ENCODE results near the gene MORF4L1.
"Not testable (repeated sequence)": the region's sequence is repeated elsewhere in the genome, so short reads cannot be mapped to it uniquely, and the experiment has no call there.

Gene MORF4L1

GRCh38 chr15:78855746-78856145, 16.9 kb upstream of the MORF4L1 start:
- no peak for DNase-seq (ENCODE audit: low read depth in 2 of 2, low spot score in 1 of 2)

GRCh38 chr15:78859971-78860719, 12.5 kb upstream of the MORF4L1 start:
- DNase-seq (ENCODE audit: low read depth in 2 of 2, low spot score in 1 of 2): peak; percentile 46 to 47

GRCh38 chr15:78865585-78865984, 7.1 kb upstream of the MORF4L1 start:
- DNase-seq (ENCODE audit: low read depth in 2 of 2, low spot score in 1 of 2): not testable (repeated sequence)

- DNase-seq (ENCODE audit: low read depth in 2 of 2, low spot score in 1 of 2): not testable (repeated sequence)
These were observed 6.7 kb upstream of the MORF4L1 start for GRCh38 chr15:78866031-78866430.

GRCh38 chr15:78866803-78867202, 5.9 kb upstream of the MORF4L1 start:
- DNase-seq (ENCODE audit: low read depth in 2 of 2, low spot score in 1 of 2): no peak

GRCh38 chr15:78868366-78868765, 4.3 kb upstream of the MORF4L1 start:
- no peak for DNase-seq (ENCODE audit: low read depth in 2 of 2, low spot score in 1 of 2)

- DNase-seq (ENCODE audit: low read depth in 2 of 2, low spot score in 1 of 2): not testable (repeated sequence)
These were observed 1.1 kb upstream of the MORF4L1 start for GRCh38 chr15:78871483-78872127.

GRCh38 chr15:78872972-78873792, 492 bp downstream of the MORF4L1 start:
- DNase-seq (ENCODE audit: low read depth in 2 of 2, low spot score in 1 of 2): peak; percentile 71 to 86

- no peak for DNase-seq (ENCODE audit: low read depth in 2 of 2, low spot score in 1 of 2)
These were observed 1.4 kb downstream of the MORF4L1 start for GRCh38 chr15:78873793-78874765.

- DNase-seq (ENCODE audit: low read depth in 2 of 2, low spot score in 1 of 2): no peak
These were observed 2.6 kb downstream of the MORF4L1 start for GRCh38 chr15:78875107-78875914.

GRCh38 chr15:78876954-78877353, 4.3 kb downstream of the MORF4L1 start:
- not testable (repeated sequence) for DNase-seq (ENCODE audit: low read depth in 2 of 2, low spot score in 1 of 2)

GRCh38 chr15:78878356-78878755, 5.7 kb downstream of the MORF4L1 start:
- DNase-seq (ENCODE audit: low read depth in 2 of 2, low spot score in 1 of 2): no peak

GRCh38 chr15:78879517-78880241, 7.0 kb downstream of the MORF4L1 start:
- DNase-seq (ENCODE audit: low read depth in 2 of 2, low spot score in 1 of 2): no peak

GRCh38 chr15:78880242-78880533, 7.5 kb downstream of the MORF4L1 start:
- no peak for DNase-seq (ENCODE audit: low read depth in 2 of 2, low spot score in 1 of 2)

GRCh38 chr15:78880813-78881212, 8.1 kb downstream of the MORF4L1 start:
- no peak for DNase-seq (ENCODE audit: low read depth in 2 of 2, low spot score in 1 of 2)

GRCh38 chr15:78881681-78882080, 9.0 kb downstream of the MORF4L1 start:
- no peak for DNase-seq (ENCODE audit: low read depth in 2 of 2, low spot score in 1 of 2)

- no peak for DNase-seq (ENCODE audit: low read depth in 2 of 2, low spot score in 1 of 2)
These were observed 16.3 kb downstream of the MORF4L1 start for GRCh38 chr15:78889000-78889399.

- no peak for DNase-seq (ENCODE audit: low read depth in 2 of 2, low spot score in 1 of 2)
These were observed 20.8 kb downstream of the MORF4L1 start for GRCh38 chr15:78893538-78893937.

- no peak for DNase-seq (ENCODE audit: low read depth in 2 of 2, low spot score in 1 of 2)
These were observed 22.8 kb downstream of the MORF4L1 start for GRCh38 chr15:78895471-78895870.
